IMR-90 (cell line): ENCODE data around the gene KIF3A.

Source experiments
- BHLHE40 ChIP-seq: fragments of 150-350 bp; IDR thresholded peaks from 2 replicates; pipeline ENCODE4 v1.6.1; 2016; ENCODE audit warnings: mild to moderate bottlenecking, low read depth, low read length
- CEBPB ChIP-seq: IDR thresholded peaks from 2 replicates; pipeline ENCODE4 v1.6.1; 2012; ENCODE audit warnings: low read depth, low read length, improper control_type of control experiment
- CHD1 ChIP-seq: IDR thresholded peaks from 2 replicates; pipeline ENCODE4 v1.6.1; 2012; ENCODE audit warnings: low read depth, low read length, improper control_type of control experiment
- FOS ChIP-seq: fragments of 150-350 bp; IDR thresholded peaks from 2 replicates; pipeline ENCODE4 v1.6.1; 2016; ENCODE audit warnings: low read depth, low read length
- MAFK ChIP-seq: IDR thresholded peaks from 2 replicates; pipeline ENCODE4 v1.6.1; 2012; ENCODE audit warnings: low read depth, low read length, improper control_type of control experiment
- MAZ ChIP-seq: IDR thresholded peaks from 2 replicates; pipeline ENCODE4 v1.6.1; 2012; ENCODE audit warnings: low read depth, mild to moderate bottlenecking, low read length, improper control_type of control experiment, moderate library complexity, borderline replicate concordance
- MXI1 ChIP-seq: IDR thresholded peaks from 2 replicates; pipeline ENCODE4 v1.6.1; 2012; ENCODE audit warnings: low read depth, mild to moderate bottlenecking, low read length, moderate library complexity, borderline replicate concordance
- NFE2L2 ChIP-seq: fragments of 150-350 bp; IDR thresholded peaks from 2 replicates; pipeline ENCODE4 v1.6.1; 2016; ENCODE audit warnings: low read depth, mild to moderate bottlenecking, low read length
- POLR2A ChIP-seq: IDR thresholded peaks from 2 replicates; pipeline ENCODE4 v1.6.1; 2012; ENCODE audit warnings: mild to moderate bottlenecking, low read depth, low read length
- RAD21 ChIP-seq: IDR thresholded peaks from 2 replicates; pipeline ENCODE4 v1.6.1; 2012; ENCODE audit warnings: low read length, improper control_type of control experiment
- RCOR1 ChIP-seq: IDR thresholded peaks from 2 replicates; pipeline ENCODE4 v1.6.1; 2012; ENCODE audit warnings: mild to moderate bottlenecking, low read length, improper control_type of control experiment; ENCODE audit not compliant: insufficient replicate concordance
- RFX5 ChIP-seq: IDR thresholded peaks from 2 replicates; pipeline ENCODE4 v1.8.0; 2012; ENCODE audit warnings: low read depth, mild to moderate bottlenecking, low read length, moderate library complexity
- TF ChIP-seq, protein P1 (sequence below): conservative IDR thresholded peaks from 2 replicates; pipeline ENCODE4 v1.5.1; 2012; ENCODE audit warnings: mild to moderate bottlenecking, low read depth, low read length, improper control_type of control experiment

GRCh38 chr5:132779961-132780360, 42.6 kb upstream of the KIF3A start:
- TF ChIP-seq POLR2A (no peak), CEBPB (no peak), MAZ (no peak), RAD21 (no peak), BHLHE40 (no peak), NFE2L2 (no peak), MAFK (no peak), MXI1 (no peak), CHD1 (no peak), FOS (no peak), RFX5 (no peak), RCOR1 (no peak)
- TF ChIP-seq, protein P1, sequence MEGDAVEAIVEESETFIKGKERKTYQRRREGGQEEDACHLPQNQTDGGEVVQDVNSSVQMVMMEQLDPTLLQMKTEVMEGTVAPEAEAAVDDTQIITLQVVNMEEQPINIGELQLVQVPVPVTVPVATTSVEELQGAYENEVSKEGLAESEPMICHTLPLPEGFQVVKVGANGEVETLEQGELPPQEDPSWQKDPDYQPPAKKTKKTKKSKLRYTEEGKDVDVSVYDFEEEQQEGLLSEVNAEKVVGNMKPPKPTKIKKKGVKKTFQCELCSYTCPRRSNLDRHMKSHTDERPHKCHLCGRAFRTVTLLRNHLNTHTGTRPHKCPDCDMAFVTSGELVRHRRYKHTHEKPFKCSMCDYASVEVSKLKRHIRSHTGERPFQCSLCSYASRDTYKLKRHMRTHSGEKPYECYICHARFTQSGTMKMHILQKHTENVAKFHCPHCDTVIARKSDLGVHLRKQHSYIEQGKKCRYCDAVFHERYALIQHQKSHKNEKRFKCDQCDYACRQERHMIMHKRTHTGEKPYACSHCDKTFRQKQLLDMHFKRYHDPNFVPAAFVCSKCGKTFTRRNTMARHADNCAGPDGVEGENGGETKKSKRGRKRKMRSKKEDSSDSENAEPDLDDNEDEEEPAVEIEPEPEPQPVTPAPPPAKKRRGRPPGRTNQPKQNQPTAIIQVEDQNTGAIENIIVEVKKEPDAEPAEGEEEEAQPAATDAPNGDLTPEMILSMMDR = no peak
